DOHH2 (cell line): ENCODE results near the gene MGAT3.

Source experiments
- H3F3A ChIP-seq: fragments of 200-600 bp; sonication (generic), shearing (Covaris generic); 2 replicates; pipeline ENCODE4 v1.6.0; 2016; ENCODE audit warnings: antibody characterized with exemption, mild to moderate bottlenecking; ENCODE audit not compliant: control insufficient read depth, insufficient read depth
- H3K27ac ChIP-seq: fragments of 200-600 bp; sonication (generic); 2 replicates; pipeline ENCODE4 v1.5.1; 2014; ENCODE audit warnings: low read depth, mild to moderate bottlenecking, low read length, moderate library complexity
- H3K27me3 ChIP-seq: fragments of 200-600 bp; sonication (generic); 2 replicates; pipeline ENCODE4 v1.6.1; 2014; ENCODE audit warnings: mild to moderate bottlenecking, low read length, mixed read lengths; ENCODE audit not compliant: control insufficient read depth
- H3K36me3 ChIP-seq: fragments of 200-600 bp; sonication (generic); 2 replicates; pipeline ENCODE4 v1.6.1; 2014; ENCODE audit warnings: mild to moderate bottlenecking, low read length, moderate library complexity, mixed read lengths; ENCODE audit not compliant: control insufficient read depth
- H3K4me1 ChIP-seq: fragments of 200-600 bp; sonication (generic); 2 replicates; pipeline ENCODE4 v1.6.1; 2014; ENCODE audit warnings: mild to moderate bottlenecking, low read length, mixed read lengths; ENCODE audit not compliant: control insufficient read depth
- H3K4me2 ChIP-seq: fragments of 200-600 bp; sonication (generic); 2 replicates; pipeline ENCODE4 v1.6.0; 2014; ENCODE audit warnings: mild to moderate bottlenecking, low read length, moderate library complexity
- H3K4me3 ChIP-seq: fragments of 200-600 bp; sonication (generic); 2 replicates; pipeline ENCODE4 v1.5.1; 2014; ENCODE audit warnings: mild to moderate bottlenecking, low read length, mixed read lengths
- H3K79me2 ChIP-seq: fragments of 200-600 bp; sonication (generic); 2 replicates; pipeline ENCODE4 v1.6.1; 2014; ENCODE audit warnings: mild to moderate bottlenecking, low read length, mixed read lengths; ENCODE audit not compliant: control insufficient read depth
- H3K9me2 ChIP-seq: fragments of 200-600 bp; sonication (generic); replicated peaks from 2 replicates; pipeline ENCODE4 v1.6.1; 2014; ENCODE audit warnings: mild to moderate bottlenecking, low read length, mixed read lengths; ENCODE audit not compliant: control insufficient read depth
- H3K9me3 ChIP-seq: fragments of 200-600 bp; sonication (generic); 2 replicates; pipeline ENCODE4 v1.6.1; 2014; ENCODE audit warnings: antibody characterized with exemption, low read length, mixed read lengths; ENCODE audit not compliant: control insufficient read depth, insufficient read depth
- H4K20me1 ChIP-seq: fragments of 200-600 bp; sonication (generic); 2 replicates; pipeline ENCODE4 v1.6.0; 2014; ENCODE audit warnings: low read depth, mild to moderate bottlenecking, antibody characterized with exemption, low read length, moderate library complexity; ENCODE audit not compliant: control insufficient read depth, insufficient read depth
- CTCF ChIP-seq: fragments of 200-600 bp; sonication (generic); IDR thresholded peaks from one replicate; pipeline ENCODE4 v1.5.1; 2014; ENCODE audit warnings: antibody characterized with exemption, mild to moderate bottlenecking, low read depth, low read length; ENCODE audit not compliant: poor library complexity, severe bottlenecking
- EZH2phosphoT487 ChIP-seq: fragments of 200-600 bp; sonication (generic); IDR thresholded peaks from 2 replicates; pipeline ENCODE4 v1.6.1; 2017; ENCODE audit warnings: borderline replicate concordance, mild to moderate bottlenecking, antibody characterized with exemption, low read length, moderate library complexity, mixed read lengths

Gene MGAT3

GRCh38 chr22:39524089-39524752, 67.4 kb downstream of the MGAT3 start:
- Histone ChIP-seq H3K9me2 (no peaks in the 10 kb centered on the region), H4K20me1 (peaks cover 16% of the 10 kb centered on the region), H3K36me3 (peaks cover 87% of the 10 kb centered on the region), H3F3A (peaks cover 78% of the 10 kb centered on the region), H3K4me3 (peak overlapping the region; percentile 39), H3K79me2 (peaks cover 73% of the 10 kb centered on the region), H3K4me1 (peaks cover 74% of the 10 kb centered on the region), H3K27ac (peak overlapping the region; percentile 99), H3K4me2 (peak overlapping the region; percentile 98), H3K27me3 (no peaks in the 10 kb centered on the region), H3K9me3 (no peaks in the 10 kb centered on the region)
- TF ChIP-seq EZH2phosphoT487 (no peak), CTCF (no peak)

GRCh38 chr22:39524753-39525657, 68.2 kb downstream of the MGAT3 start:
- Histone ChIP-seq H3K36me3 (peaks cover 89% of the 10 kb centered on the region), H3F3A (peaks cover 84% of the 10 kb centered on the region), H3K9me2 (no peaks in the 10 kb centered on the region), H3K4me1 (peaks cover 80% of the 10 kb centered on the region), H4K20me1 (peaks cover 16% of the 10 kb centered on the region), H3K27ac (peak overlapping the region; percentile 99), H3K4me2 (peak overlapping the region; percentile 98), H3K9me3 (no peaks in the 10 kb centered on the region), H3K27me3 (no peaks in the 10 kb centered on the region), H3K4me3 (peak overlapping the region; percentile 39), H3K79me2 (peaks cover 73% of the 10 kb centered on the region)
- no peak for TF ChIP-seq EZH2phosphoT487
- TF ChIP-seq CTCF, result no peak

GRCh38 chr22:39525658-39525975, 68.8 kb downstream of the MGAT3 start:
- H3K4me2 ChIP-seq, result peak overlapping the region; percentile 98
- H3K4me3 ChIP-seq, result peak overlapping the region; percentile 39
- H3K79me2 ChIP-seq, result peaks cover 74% of the 10 kb centered on the region
- H3K27me3 ChIP-seq, result no peaks in the 10 kb centered on the region
- peaks cover 86% of the 10 kb centered on the region for H3K4me1 ChIP-seq
- no peak for TF ChIP-seq EZH2phosphoT487
- no peak for TF ChIP-seq CTCF
- H3K36me3 ChIP-seq, result peaks cover 90% of the 10 kb centered on the region
- peak overlapping the region; percentile 99 for H3K27ac ChIP-seq
- H3F3A ChIP-seq, result peaks cover 83% of the 10 kb centered on the region
- H3K9me3 ChIP-seq, result no peaks in the 10 kb centered on the region
- H3K9me2 ChIP-seq, result no peaks in the 10 kb centered on the region
- peaks cover 16% of the 10 kb centered on the region for H4K20me1 ChIP-seq
